GM18519 (cell line): ENCODE data around the gene FAM24B.
"Not testable (repeated sequence)": the region's sequence is repeated elsewhere in the genome, so short reads cannot be mapped to it uniquely, and the experiment has no call there.

Experiments
- ATAC-seq: cut with Tn5 transposase; IDR thresholded peaks from one replicate; pipeline ENCODE4 v1.9.1; 2021; ENCODE audit warnings: mild to moderate bottlenecking, moderate library complexity; ENCODE audit not compliant: unreplicated experiment, low FRiP score

The FAM24B gene

DNA sequence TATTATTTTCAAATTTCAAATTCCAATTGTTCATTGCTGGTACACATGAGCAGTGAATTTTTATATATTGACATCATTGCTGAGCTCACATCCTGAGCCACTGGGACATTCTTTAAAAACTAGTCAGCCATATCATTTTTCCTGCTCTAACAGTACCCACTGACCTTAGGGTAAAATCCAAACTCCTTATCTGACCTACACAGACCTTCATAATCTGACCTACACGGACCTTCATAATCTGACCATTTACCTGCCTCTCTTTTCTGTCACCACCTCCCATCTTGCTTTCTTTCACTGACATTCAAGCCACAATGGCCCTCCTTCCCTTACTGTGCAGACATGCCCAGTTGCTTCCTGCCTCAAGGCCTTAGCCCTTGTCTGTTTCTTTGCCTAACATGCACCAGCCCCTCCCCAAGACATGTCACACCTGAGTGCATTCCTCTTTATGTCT lies 17.6 kb downstream of the FAM24B start:
- ATAC-seq, result no peak

DNA sequence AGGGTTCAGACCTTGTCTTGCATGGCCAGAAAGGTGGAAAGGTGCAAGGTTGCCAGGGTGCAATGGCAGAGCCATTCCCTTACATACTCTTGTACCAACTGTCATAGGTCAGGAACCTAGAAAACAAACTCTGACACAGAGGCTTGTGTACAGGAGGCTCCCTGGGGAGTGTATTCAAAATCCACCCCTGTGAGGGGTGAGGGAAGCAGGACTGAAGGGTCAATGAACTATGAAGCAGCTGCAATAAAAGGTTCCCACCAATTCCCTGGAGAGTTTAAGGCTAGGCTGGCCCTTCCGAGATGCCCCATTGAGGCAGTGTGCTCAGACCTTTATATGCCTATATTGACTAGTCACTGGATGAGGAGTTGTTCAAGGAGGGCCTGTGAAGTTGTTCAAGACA lies 19.9 kb downstream of the FAM24B start:
- ATAC-seq, result no peak

DNA sequence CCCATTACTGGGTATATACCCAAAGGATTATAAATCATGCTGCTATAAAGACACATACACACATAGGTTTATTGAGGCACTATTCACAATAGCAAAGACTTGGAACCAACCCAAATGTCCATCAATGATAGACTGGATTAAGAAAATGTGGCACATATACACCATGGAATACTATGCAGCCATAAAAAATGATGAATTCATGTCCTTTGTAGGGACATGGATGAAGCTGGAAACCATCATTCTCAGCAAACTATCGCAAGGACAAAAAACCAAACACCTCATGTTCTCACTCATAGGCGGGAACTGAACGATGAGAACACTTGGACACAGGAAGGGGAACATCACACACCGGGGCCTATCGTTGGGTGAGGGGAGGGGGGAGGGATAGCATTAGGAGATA lies 21.3 kb downstream of the FAM24B start:
- not testable (repeated sequence) for ATAC-seq

DNA sequence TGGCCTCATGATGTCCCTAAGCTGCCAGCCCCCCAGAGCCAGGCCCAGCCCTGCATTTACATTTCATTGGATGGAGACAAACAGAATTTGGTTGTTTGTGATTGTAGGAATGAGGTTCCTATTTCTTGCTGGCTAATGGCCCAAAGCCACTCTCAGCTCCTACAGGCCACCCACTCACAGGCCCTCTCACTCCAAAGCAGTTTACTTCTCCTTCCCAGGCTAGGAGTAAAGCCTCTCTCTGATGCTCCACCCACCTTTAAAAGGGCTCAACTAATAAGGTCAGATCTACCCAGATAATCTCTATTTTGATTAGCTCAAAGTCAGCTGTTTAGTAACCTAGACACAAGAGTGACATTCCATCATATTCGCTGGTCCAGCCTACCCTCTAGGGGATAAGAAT lies 22.5 kb downstream of the FAM24B start:
- no peak for ATAC-seq

DNA sequence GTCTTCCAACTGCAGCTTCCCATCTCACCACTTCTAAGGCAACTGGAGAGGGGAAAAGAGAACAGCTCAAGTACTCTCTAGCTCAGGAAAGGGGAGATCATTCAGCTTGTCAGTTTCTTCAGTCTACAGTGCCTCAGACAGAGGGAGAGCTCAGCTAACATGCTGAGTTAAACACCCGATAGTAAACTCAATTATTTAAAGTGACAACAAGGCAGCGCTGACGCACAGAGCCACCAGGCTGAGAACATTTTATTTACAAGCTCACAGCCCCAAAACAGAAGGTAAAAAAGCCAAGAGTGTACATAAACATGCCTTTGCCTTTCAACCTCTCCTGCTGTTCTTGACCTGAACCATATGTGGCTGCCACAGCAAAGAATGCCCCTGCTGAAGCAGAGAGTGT lies 23.6 kb downstream of the FAM24B start:
- no peak for ATAC-seq

DNA sequence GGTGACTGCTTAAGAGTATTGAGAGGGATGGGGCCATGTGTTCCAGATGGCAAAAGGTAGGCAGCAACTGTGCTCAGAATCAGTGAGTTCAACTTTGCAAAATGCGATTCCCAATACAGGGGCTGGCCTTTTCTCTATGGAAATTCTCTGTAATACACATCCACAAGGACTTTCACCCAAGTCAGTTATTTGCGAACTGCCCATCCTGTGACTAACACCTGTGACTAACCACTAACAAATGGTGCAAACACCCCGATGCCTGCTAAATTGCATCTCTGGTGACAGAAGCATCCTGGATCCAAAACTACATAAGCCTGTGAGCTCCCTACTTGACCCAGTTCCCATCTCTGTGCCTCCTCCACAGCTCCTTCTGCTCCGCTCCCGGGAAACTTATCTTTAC lies 24.7 kb downstream of the FAM24B start:
- ATAC-seq, result no peak

DNA sequence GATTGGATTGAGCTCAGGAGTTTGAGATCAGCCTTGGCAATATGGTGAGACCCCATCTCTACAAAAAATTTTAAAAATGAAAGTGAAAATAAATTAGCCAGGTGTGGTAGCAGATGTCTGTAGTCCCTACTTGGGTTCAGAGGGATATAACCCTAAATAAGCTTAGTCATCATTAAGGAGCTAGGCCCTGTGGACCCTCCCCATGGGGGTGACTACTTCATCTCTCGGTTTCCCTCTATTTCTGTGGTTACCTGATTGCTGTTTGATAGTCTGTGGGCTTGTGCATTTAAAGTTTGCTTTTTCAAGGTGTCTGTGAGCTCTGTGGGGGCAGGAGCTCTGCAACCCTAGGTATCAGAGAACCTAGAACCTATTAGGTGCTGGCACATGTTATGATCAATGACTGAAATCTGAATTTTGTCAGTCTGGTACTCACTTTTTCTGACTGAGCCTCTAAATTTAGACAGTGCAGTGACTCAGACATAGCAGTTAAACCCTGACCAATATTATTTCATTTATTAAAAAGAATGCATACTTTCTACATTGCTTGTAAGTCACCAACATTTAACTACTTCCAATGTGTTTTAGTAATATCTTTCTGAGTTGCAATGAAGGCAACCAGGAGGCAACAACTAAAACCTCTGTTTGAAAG lies 25.6 kb downstream of the FAM24B start:
- no peak for ATAC-seq

DNA sequence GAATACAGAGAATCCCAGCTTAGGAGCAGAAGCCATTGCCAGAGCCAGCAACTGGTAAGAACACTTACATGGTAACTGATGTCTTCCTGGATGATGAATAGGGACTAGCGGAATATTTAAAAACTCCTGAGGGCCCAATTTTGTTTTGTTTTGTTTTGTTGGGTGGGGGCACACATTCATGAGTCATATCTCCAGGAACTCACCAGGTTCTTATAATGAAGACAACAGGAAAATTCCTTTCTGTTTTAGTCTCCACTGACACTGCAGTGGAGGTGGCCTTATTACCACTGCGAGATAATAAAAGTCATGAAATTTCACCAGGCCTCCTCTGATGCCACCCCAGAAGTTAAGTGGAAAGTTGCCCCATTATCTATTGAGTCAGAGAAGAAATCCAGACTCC lies 27.1 kb downstream of the FAM24B start:
- ATAC-seq, result no peak

DNA sequence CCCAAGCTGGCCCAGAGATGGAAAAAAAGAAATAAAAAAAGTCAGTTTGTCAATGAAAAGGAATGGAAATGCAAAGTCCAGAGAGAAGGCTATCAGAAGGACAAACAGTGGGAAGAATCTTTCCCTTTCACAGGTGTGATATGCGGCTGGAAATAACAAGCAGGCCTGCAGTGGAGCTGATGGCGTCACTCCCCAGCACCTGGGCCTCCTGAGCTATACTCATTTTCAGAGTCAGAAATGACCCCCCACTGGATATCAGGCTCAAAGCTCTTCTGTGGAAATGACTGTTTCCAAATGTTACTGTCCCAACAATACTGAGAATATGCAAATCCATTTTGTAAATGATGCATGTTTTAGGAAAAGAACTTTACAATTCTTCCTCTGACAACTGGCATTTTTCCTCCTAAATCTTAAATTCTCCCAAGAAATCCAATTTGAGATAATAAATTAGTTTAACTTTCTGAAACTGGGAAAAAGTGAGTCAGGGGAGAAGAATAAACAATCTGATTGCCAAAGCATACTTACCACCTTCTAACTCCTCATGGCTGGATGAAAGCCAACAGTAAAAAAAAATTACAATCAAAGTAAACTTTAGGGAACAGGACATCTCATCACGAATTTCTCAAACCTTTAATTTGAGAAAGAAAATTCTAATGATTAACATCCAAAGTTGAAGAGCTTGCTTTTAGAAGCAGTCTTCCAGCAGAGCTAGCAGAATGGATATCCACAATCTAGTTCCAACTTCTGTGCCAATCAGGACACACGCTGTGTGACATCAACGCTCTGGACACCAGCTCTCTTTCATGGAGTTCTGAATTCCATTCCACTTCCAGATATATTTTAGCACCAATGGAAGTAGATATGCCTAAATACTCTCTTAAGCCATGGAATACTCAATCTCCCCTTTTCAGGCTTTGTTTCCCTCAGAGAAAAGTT lies 28.4 kb downstream of the FAM24B start:
- ATAC-seq, result no peak

DNA sequence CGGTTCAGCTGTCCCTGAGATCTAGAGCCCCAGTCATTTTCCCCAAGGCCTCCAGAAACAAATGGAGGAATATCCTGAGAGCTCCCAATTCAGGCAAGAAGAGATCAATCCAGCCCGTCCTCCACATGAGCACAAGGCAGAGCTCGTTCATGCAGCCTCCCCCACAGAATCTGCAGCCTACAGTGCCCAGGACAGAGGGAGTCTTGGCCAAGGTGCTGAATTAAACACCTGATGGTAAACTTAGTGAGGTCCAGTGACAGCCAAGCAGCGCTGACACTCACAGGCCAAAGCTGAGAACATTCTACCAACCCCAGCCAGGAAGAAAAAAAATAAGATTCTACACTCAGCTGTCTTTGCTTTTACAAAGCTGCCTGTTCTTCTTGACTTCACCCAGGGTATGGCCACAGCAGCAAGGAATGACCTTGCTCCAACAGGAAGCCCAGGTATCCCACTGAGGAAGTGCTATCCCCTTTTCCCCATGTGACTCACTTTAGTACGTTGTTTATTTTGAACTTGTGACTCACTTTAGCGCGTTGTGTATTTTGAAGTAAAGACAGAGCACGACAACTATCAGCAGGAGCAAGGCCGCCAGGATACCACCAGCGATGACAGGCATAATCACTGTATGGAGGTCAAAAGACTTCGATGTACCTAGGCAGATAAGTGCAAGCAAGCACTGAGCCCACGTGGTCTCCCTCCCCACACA lies 29.3 kb downstream of the FAM24B start:
- no peak for ATAC-seq

DNA sequence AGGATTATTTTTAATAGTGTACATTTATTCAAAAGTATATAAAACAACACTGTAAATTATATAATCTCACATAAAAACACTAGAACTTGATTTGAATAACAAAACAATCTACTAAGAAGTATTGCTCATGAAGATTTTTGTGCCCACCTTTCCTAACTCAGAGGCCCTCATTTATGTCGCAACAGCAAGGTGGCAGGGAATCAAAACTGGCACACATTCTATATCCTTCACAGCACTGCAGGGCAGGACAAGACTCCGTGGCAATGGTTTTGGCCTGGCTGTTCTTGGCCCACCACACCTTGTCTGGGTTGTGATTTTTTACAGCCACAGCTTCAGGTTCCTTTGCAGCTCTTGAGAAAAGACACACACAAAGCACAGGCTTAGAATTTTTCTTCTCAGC lies 30.3 kb downstream of the FAM24B start:
- ATAC-seq, result no peak

DNA sequence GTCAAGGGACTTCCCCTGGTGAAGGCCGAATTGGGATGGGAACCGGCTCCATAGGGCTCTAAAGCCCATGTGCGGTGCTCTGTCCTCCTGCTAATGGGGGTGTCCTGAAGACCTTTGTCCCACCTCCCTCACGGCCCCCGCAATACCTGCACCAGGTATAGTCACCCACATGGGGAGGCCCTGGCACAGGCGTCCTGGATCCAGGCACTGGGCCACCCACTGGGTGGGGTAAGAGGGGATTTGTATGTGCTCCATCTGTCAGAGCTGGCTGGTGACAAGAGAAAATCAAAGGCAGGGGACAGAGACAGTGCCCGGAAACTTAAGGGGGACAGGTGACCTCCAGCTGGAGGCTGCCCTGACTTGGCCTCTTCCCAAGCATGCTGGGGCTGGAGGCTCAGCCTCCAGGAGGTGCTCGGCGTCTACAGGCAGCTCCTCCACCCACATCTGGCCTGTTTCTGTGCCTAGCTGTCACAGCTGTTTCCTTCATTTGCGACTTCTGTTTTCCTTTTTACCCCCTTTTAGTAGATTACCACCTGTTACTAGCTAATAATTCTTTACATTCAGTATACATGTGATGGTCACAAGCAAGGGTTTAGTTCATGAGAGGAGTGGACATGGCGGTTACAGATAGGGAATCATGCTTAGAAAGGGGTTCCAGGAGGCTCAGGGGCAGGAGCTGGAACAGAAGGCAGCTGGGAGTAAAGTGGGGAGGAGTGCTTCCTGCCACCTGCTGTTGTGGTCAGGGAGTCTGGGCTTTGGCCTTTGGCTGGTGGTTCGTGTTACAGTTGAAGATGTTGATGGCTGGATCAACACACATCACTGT lies 31.4 kb downstream of the FAM24B start:
- ATAC-seq, result no peak

DNA sequence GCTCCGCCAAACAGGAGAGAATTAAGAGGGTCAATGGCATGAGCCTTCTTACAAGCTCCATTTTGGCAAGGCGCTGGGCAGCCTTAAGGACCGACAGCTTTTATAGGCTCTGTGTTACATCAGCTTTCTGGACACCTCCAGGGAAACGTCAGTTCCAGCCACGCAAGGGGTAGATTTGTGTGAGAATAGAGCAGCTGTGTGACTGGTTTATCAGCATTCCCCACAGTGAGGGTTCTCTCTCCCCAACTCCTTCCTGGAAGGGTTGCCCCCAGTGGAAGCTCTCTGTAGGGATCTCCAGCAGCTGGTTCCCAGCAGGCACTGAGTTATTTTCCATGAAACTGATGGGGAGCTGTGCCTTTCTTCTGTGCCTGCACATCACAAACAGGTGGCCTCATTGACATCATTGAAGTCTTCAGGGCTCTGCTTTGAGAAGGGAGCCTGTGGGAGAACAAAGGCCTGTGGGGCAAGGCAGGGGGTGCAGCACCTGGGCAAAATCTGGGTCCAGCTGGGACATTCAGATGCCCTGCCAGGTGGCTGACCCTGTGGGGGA lies 33.5 kb downstream of the FAM24B start, which contains the start of gene CUZD1:
Gene CUZD1, minus strand, starts transcription at position 75 of the 550 bp plus-strand sequence. Its CDS starts 14 bp downstream, at position 61.
- ATAC-seq, result no peak

DNA sequence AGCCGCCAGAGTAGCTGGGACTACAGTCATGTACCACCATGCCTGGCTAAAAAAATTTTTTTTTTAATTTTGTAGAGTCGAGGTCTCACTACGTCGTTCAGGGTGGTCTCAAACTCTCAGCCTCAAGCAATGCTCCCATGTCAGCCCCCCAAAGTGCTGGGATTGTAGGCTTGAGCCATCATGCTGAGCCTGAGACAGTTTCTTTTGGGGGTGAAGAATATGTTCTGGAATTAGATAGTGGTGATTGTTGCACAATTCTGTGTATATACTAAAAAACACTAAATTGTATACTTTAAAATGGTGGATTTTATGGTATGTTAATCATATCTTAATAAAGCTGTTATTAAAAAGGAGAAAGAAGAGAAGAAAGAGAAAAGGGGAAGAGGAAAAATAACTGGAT lies 35.2 kb downstream of the FAM24B start:
- ATAC-seq, result no peak

DNA sequence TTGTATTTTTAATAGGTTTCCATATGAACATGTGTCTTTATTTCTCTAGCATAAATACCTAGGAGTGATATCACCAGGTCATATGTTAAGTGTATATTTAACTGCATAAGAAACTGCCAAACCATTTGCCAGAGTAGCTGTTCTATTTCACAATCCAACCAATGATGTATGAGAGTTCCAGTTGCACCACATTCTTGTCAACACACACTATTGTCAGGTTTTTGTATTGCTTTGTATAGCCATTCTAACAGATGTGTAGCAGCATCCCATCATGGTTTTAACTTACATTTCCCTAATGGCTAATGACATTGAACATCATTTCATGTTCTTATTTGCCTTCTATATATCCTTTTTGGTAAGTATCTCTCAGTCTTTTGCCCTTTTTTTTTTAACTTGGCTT lies 37.8 kb downstream of the FAM24B start:
- ATAC-seq, result no peak

DNA sequence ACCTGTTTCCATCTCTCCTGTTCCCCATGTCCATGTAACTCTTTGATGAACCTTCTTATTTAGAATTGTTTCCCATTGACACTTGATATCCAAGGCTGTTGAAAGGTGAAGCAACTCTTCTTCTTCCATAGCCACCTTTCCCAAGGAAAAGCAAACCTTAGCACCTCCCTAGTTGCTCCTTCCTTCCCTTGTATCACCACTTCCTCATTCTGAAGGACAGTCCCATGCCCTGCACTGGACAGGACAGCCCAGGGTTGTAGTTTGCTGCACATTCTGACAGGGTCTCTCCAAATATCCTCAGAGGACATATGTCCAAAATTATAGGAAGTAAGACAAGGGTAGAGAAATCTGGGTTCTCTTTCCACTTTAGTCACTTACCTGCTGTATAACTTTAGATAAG lies 39.9 kb downstream of the FAM24B start:
- ATAC-seq, result no peak

DNA sequence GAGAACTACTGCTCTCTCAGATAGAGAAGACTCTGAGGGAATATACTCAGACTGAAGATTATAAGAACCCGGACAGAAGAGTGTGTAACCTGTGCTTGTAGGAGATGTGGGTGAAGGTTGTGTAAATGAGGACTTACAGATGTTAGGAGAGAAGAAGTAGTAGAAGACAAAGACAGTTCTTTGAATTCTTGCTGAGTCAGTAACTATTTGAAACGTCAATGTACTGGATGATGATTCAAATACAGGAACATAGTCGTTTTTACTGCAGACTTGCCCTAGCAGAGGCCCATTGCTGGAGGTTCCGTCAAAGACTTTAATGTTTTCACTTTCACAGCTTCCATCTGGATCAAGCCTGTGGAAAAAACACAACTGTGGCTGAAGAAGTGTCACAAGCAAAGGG lies 40.5 kb downstream of the FAM24B start:
- no peak for ATAC-seq

DNA sequence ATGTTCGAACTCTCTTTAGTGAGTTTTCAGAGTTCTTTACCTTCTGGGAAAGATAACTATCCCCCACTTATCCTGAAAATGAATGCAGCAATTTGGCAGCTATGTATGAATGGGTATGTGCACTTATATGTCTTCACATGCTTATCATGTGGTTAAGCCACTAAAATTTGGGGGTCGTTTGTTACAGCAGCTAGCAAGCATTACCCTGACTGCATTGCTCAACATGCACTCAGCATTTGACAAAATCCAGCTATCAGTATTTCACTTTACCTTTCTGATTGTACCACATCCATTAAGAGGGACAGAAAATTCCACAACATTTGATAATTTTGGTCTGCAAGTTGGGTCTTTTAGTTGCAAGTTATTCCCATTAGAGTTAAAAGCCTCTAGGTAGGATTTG lies 43.5 kb downstream of the FAM24B start:
- no peak for ATAC-seq

DNA sequence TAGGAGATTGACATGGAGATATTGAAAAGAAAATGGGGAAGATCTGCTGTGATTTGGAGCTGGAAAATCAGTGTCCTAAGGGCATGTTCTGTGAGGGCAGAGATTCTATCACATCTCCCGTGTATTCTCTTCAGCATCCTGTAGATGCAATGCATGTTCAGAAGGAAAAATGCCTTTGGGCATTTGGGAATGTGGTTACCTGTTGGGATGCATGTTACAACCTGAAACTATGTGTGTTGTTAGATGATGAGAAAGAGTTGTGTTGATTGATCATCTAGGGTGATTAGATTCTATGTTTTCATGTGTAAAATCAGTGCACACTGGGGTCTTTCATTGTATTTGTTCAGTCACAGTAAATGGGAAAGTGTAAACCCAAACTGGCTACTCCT lies 48.4 kb downstream of the FAM24B start:
- ATAC-seq, result no peak
